Hepatic stellate cell (primary cell): ENCODE measurements around the gene RABGGTB.
"Not testable (repeated sequence)": the region's sequence is repeated elsewhere in the genome, so short reads cannot be mapped to it uniquely, and the experiment has no call there.

Source experiments
- DNase-seq: peaks from one replicate; pipeline ENCODE4 v3.0.0; 2011; ENCODE audit warnings: low spot score

Gene RABGGTB

GRCh38 chr1:75795703-75796193 is 9.7 kb downstream of the RABGGTB start:
- no peak for DNase-seq

GRCh38 chr1:75796376-75797272 is 10.6 kb downstream of the RABGGTB start, which contains the start of gene MSH4:
MSH4 (plus strand) TSS chr1:75796882; CDS start chr1:75796986, 104 bp downstream.
- DNase-seq = no peak

GRCh38 chr1:75797273-75797588 is 11.2 kb downstream of the RABGGTB start:
- no peak for DNase-seq

GRCh38 chr1:75797606-75798216 is 11.7 kb downstream of the RABGGTB start:
- no peak for DNase-seq

- DNase-seq = not testable (repeated sequence)
Observed at GRCh38 chr1:75801480-75801879, 15.4 kb downstream of the RABGGTB start.

- no peak for DNase-seq
Observed at GRCh38 chr1:75808921-75809320, 22.9 kb downstream of the RABGGTB start.

- not testable (repeated sequence) for DNase-seq
Observed at GRCh38 chr1:75810113-75810512, 24.1 kb downstream of the RABGGTB start.

- peak; percentile 50 for DNase-seq
Observed at GRCh38 chr1:75811211-75811981, 25.3 kb downstream of the RABGGTB start.

- no peak for DNase-seq
Observed at GRCh38 chr1:75812065-75812464, 26.0 kb downstream of the RABGGTB start.

GRCh38 chr1:75823596-75823995 is 37.5 kb downstream of the RABGGTB start:
- DNase-seq = not testable (repeated sequence)

- DNase-seq = no peak
Observed at GRCh38 chr1:75836528-75837100, 50.6 kb downstream of the RABGGTB start.

- DNase-seq = no peak
Observed at GRCh38 chr1:75838079-75838478, 52.0 kb downstream of the RABGGTB start.

- DNase-seq = no peak
Observed at GRCh38 chr1:75841421-75841820, 55.4 kb downstream of the RABGGTB start.
